ENCODE measurements around the gene INO80D. TPM values are rescaled to one million over a fixed set of nuclear protein-coding genes. Genes with fewer than 3 reads are reported as not detected.

Gene INO80D
- total RNA-seq, 1 donor from 2014 or later, result 21.1 TPM

DNA sequence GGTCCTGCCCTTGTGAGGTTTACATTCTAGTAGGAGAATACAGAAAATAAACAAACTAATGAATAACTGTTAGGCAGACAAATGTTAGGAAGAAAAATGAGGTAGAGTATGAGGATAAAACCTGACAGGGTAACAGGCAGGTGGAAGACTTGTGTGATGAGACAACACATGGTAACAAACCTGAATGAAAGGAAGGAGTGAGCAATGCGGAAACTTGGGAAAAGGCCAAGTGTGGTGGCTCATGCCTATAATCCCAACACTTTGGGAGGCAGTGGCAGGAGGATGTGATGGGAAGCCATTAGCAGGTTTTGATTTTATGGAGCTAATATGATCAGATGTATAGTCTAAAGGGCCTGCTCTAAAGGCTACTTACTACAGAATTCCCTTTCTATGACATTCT lies 74.2 kb downstream of the INO80D start:
- no peak overlapping the region for H3K27ac ChIP-seq (ENCODE audit: low read depth, low read length)
- H3K27me3 Mint-ChIP-seq (ENCODE audit: low read depth, unreplicated experiment), result no peaks in the 10 kb centered on the region
- no peak overlapping the region for H3K4me3 Mint-ChIP-seq (ENCODE audit: unreplicated experiment)
- no peaks in the 10 kb centered on the region for H3K27me3 ChIP-seq (ENCODE audit: insufficient read depth, low read length)
- no peak for TF ChIP-seq EZH2 (IDR thresholded peaks at IDR 0.05; ENCODE audit: insufficient read depth, low read length)
- TF ChIP-seq, protein P1, sequence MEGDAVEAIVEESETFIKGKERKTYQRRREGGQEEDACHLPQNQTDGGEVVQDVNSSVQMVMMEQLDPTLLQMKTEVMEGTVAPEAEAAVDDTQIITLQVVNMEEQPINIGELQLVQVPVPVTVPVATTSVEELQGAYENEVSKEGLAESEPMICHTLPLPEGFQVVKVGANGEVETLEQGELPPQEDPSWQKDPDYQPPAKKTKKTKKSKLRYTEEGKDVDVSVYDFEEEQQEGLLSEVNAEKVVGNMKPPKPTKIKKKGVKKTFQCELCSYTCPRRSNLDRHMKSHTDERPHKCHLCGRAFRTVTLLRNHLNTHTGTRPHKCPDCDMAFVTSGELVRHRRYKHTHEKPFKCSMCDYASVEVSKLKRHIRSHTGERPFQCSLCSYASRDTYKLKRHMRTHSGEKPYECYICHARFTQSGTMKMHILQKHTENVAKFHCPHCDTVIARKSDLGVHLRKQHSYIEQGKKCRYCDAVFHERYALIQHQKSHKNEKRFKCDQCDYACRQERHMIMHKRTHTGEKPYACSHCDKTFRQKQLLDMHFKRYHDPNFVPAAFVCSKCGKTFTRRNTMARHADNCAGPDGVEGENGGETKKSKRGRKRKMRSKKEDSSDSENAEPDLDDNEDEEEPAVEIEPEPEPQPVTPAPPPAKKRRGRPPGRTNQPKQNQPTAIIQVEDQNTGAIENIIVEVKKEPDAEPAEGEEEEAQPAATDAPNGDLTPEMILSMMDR (IDR thresholded peaks at IDR 0.05; ENCODE audit: insufficient read depth, low read depth, low read length), result no peak
- no peaks in the 10 kb centered on the region for H3K79me2 ChIP-seq (ENCODE audit: insufficient read depth, low read length)
- DNase-seq (ENCODE audit: low read depth), result no peak
- H3K9me3 ChIP-seq (ENCODE audit: insufficient read depth, low read depth, low read length), result no peaks in the 10 kb centered on the region
- no peaks in the 10 kb centered on the region for H3K4me1 Mint-ChIP-seq (ENCODE audit: low read depth, unreplicated experiment)
- no peak overlapping the region for H3K4me2 ChIP-seq (ENCODE audit: low read length)
- no peaks in the 10 kb centered on the region for H4K20me1 ChIP-seq (ENCODE audit: insufficient read depth, low read length)
- H2AFZ ChIP-seq (ENCODE audit: low read depth, low read length), result no peak overlapping the region
- H3K4me3 ChIP-seq (ENCODE audit: insufficient read depth, low read depth, low read length), result no peak overlapping the region
- peaks cover 7% of the 10 kb centered on the region for H3K9me3 Mint-ChIP-seq (ENCODE audit: unreplicated experiment)
- peaks cover 27% of the 10 kb centered on the region for H3K36me3 Mint-ChIP-seq (ENCODE audit: low read depth, unreplicated experiment)
- H3K27ac Mint-ChIP-seq (ENCODE audit: unreplicated experiment), result no peak overlapping the region
- no peak for FAIRE-seq
- H3K9ac ChIP-seq (ENCODE audit: low read length), result no peak overlapping the region
- H3K36me3 ChIP-seq (ENCODE audit: insufficient read depth, low read length), result peaks cover 9% of the 10 kb centered on the region
- no peaks in the 10 kb centered on the region for H3K4me1 ChIP-seq (ENCODE audit: insufficient read depth, low read length)

DNA sequence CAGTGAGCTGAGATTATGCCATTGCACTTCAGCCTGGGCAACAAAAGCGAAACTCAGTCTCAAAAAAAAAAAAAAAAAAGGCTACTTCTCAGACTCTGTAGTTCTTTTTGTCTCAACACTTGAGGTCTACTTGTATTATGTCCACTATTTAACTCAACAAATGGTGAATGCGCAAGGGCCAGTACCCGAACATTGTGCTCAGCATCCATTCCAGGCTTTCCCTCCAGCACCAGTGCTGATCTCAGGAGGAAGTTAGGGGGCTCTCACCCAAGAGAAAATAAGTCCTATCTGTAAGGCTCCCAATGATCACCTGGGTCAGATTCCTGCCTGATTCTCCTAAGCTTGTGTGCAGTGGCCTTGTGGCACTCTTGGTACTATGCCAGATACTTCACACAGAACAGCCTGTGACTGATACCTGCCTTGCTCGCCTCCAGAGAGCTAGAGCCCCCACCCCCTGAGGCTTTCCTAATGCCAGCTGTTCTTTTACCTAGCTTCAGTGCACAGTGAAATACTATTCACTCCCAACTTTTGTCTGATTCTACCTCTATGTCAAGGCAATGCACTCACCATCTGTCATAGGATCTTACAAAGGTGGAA lies 74.9 kb downstream of the INO80D start:
- peaks cover 20% of the 10 kb centered on the region for H3K36me3 Mint-ChIP-seq (ENCODE audit: low read depth, unreplicated experiment)
- no peak overlapping the region for H3K27ac Mint-ChIP-seq (ENCODE audit: unreplicated experiment)
- DNase-seq (ENCODE audit: low read depth), result no peak

More for the DNA sequence above, 74.9 kb downstream of the INO80D start:
- Histone ChIP-seq H3K27ac (ENCODE audit: low read depth, low read length) (no peak overlapping the region), H3K9ac (ENCODE audit: low read length) (no peak overlapping the region), H2AFZ (ENCODE audit: low read depth, low read length) (no peak overlapping the region), H3K27me3 (ENCODE audit: insufficient read depth, low read length) (no peaks in the 10 kb centered on the region), H3K4me2 (ENCODE audit: low read length) (no peak overlapping the region), H3K4me3 (ENCODE audit: insufficient read depth, low read depth, low read length) (no peak overlapping the region), H4K20me1 (ENCODE audit: insufficient read depth, low read length) (no peaks in the 10 kb centered on the region), H3K79me2 (ENCODE audit: insufficient read depth, low read length) (no peaks in the 10 kb centered on the region), H3K36me3 (ENCODE audit: insufficient read depth, low read length) (peaks cover 9% of the 10 kb centered on the region), H3K9me3 (ENCODE audit: insufficient read depth, low read depth, low read length) (no peaks in the 10 kb centered on the region), H3K4me1 (ENCODE audit: insufficient read depth, low read length) (no peaks in the 10 kb centered on the region)
- H3K4me1 Mint-ChIP-seq (ENCODE audit: low read depth, unreplicated experiment), result no peaks in the 10 kb centered on the region
- peaks cover 2% of the 10 kb centered on the region for H3K9me3 Mint-ChIP-seq (ENCODE audit: unreplicated experiment)
- FAIRE-seq, result no peak
- TF ChIP-seq, protein P1 (IDR thresholded peaks at IDR 0.05; ENCODE audit: insufficient read depth, low read depth, low read length), result no peak
- TF ChIP-seq EZH2 (IDR thresholded peaks at IDR 0.05; ENCODE audit: insufficient read depth, low read length), result no peak
- no peak overlapping the region for H3K4me3 Mint-ChIP-seq (ENCODE audit: unreplicated experiment)
- H3K27me3 Mint-ChIP-seq (ENCODE audit: low read depth, unreplicated experiment), result no peaks in the 10 kb centered on the region

All from astrocyte (in vitro differentiated cells and primary cell).